H9 (cell line): ENCODE measurements around the gene SSR2. TPM values are rescaled to one million over a fixed set of nuclear protein-coding genes. Genes with fewer than 3 reads are reported as not detected.

Experiments used
- DNase-seq: peaks from one replicate; pipeline ENCODE4 v3.0.0-alpha.2; 2017
- H2AFZ ChIP-seq: one replicate; pipeline ENCODE4 v1.6.1; 2013; ENCODE audit warnings: mild to moderate bottlenecking, low read length, control low read depth, moderate library complexity
- H2AK5ac ChIP-seq: 2 replicates; pipeline ENCODE4 v1.6.1; 2013; ENCODE audit warnings: low read length, control low read depth, mixed read lengths; ENCODE audit not compliant: insufficient read length
- H2BK120ac ChIP-seq: one replicate; pipeline ENCODE4 v1.6.1; 2013; ENCODE audit warnings: low read depth, mild to moderate bottlenecking, low read length, control low read depth, inconsistent platforms; ENCODE audit not compliant: poor library complexity, severe bottlenecking
- H2BK12ac ChIP-seq: 2 replicates; pipeline ENCODE4 v1.6.1; 2013; ENCODE audit warnings: low read length, control low read depth, mixed read lengths, low read depth; ENCODE audit not compliant: insufficient read length
- H2BK15ac ChIP-seq: 2 replicates; pipeline ENCODE4 v1.6.1; 2013; ENCODE audit warnings: low read depth, low read length, control low read depth
- H2BK20ac ChIP-seq: one replicate; pipeline ENCODE4 v1.6.1; 2013; ENCODE audit warnings: low read depth, mild to moderate bottlenecking, low read length, control low read depth, inconsistent platforms; ENCODE audit not compliant: poor library complexity, severe bottlenecking
- H2BK5ac ChIP-seq: 2 replicates; pipeline ENCODE4 v1.6.1; 2013; ENCODE audit warnings: low read length, control low read depth, mixed read lengths; ENCODE audit not compliant: insufficient read length
- H3K14ac ChIP-seq: 2 replicates; pipeline ENCODE4 v1.6.1; 2013; ENCODE audit warnings: low read length, control low read depth; ENCODE audit not compliant: insufficient read depth
- H3K18ac ChIP-seq: 2 replicates; pipeline ENCODE4 v1.6.1; 2013; ENCODE audit warnings: low read depth, mild to moderate bottlenecking, mixed read lengths, low read length, control low read depth; ENCODE audit not compliant: insufficient read length
- H3K23ac ChIP-seq: 2 replicates; pipeline ENCODE4 v1.6.1; 2013; ENCODE audit warnings: low read length, control low read depth, mixed read lengths, low read depth; ENCODE audit not compliant: insufficient read length
- H3K23me2 ChIP-seq: 2 replicates; pipeline ENCODE4 v1.6.1; 2013; ENCODE audit warnings: low read depth, mild to moderate bottlenecking, mixed read lengths, low read length, control low read depth; ENCODE audit not compliant: insufficient read length, poor library complexity, severe bottlenecking
- H3K27ac ChIP-seq: 2 replicates; pipeline ENCODE4 v1.5.1; 2013; ENCODE audit warnings: low read length, control low read depth, mixed read lengths, low read depth; ENCODE audit not compliant: insufficient read length
- H3K27me3 ChIP-seq: 2 replicates; pipeline ENCODE4 v1.6.1; 2013; ENCODE audit warnings: low read length, control low read depth, inconsistent platforms; ENCODE audit not compliant: insufficient read depth
- H3K4ac ChIP-seq: 2 replicates; pipeline ENCODE4 v1.6.1; 2013; ENCODE audit warnings: low read depth, mild to moderate bottlenecking, control low read depth, inconsistent platforms, low read length, moderate library complexity
- H3K4me1 ChIP-seq: 2 replicates; pipeline ENCODE4 v1.6.1; 2013; ENCODE audit warnings: low read length, control low read depth, inconsistent platforms; ENCODE audit not compliant: insufficient read depth
- H3K4me2 ChIP-seq: 2 replicates; pipeline ENCODE4 v1.6.1; 2013; ENCODE audit warnings: low read length, control low read depth, mixed read lengths; ENCODE audit not compliant: insufficient read length, insufficient read depth
- H3K56ac ChIP-seq: 2 replicates; pipeline ENCODE4 v1.6.1; 2013; ENCODE audit warnings: low read depth, mild to moderate bottlenecking, mixed read lengths, low read length, control low read depth; ENCODE audit not compliant: insufficient read length
- H3K79me1 ChIP-seq: 2 replicates; pipeline ENCODE4 v1.6.1; 2013; ENCODE audit warnings: low read depth, mild to moderate bottlenecking, moderate library complexity, low read length, control low read depth, inconsistent platforms; ENCODE audit not compliant: insufficient read depth, poor library complexity, severe bottlenecking
- H3K79me2 ChIP-seq: 2 replicates; pipeline ENCODE4 v1.6.1; 2013; ENCODE audit warnings: low read length, control low read depth, inconsistent platforms; ENCODE audit not compliant: insufficient read depth
- H3K9ac ChIP-seq: 2 replicates; pipeline ENCODE4 v1.6.1; 2013; ENCODE audit warnings: low read length, control low read depth, mixed read lengths; ENCODE audit not compliant: insufficient read length; ENCODE audit errors: extremely low read depth
- H3K9me3 ChIP-seq: one replicate; pipeline ENCODE4 v1.6.1; 2013; ENCODE audit warnings: low read depth, low read length, inconsistent platforms; ENCODE audit not compliant: control insufficient read depth
- H3T11ph ChIP-seq: one replicate; pipeline ENCODE4 v1.6.1; 2013; ENCODE audit warnings: mild to moderate bottlenecking, low read length, control low read depth, inconsistent platforms
- H4K20me1 ChIP-seq: one replicate; pipeline ENCODE4 v1.6.1; 2013; ENCODE audit not compliant: control insufficient read depth, insufficient read length, insufficient read depth
- H4K5ac ChIP-seq: 2 replicates; pipeline ENCODE4 v1.6.1; 2013; ENCODE audit warnings: low read depth, mild to moderate bottlenecking, mixed read lengths, low read length, control low read depth; ENCODE audit not compliant: insufficient read length
- H4K8ac ChIP-seq: replicated peaks from 2 replicates; pipeline ENCODE4 v1.6.1; 2013; ENCODE audit warnings: low read length, control low read depth, mixed read lengths, low read depth; ENCODE audit not compliant: insufficient read length
- H4K91ac ChIP-seq: 2 replicates; pipeline ENCODE4 v1.6.1; 2013; ENCODE audit warnings: low read depth, mild to moderate bottlenecking, moderate library complexity, mixed read lengths, low read length, control low read depth; ENCODE audit not compliant: insufficient read length
- H3K27ac Mint-ChIP-seq, 3 experiments: 2 replicates in 2 of 3; 3 replicates in 1 of 3; pipeline ENCODE4 v1.8.0; 2020 to 2021; ENCODE audit warnings: mixed read lengths in 3 of 3, mild to moderate bottlenecking in 1 of 3, moderate library complexity in 1 of 3
- H3K27me3 Mint-ChIP-seq: 2 replicates; pipeline ENCODE4 v1.8.0; 2021; ENCODE audit warnings: low read depth, mild to moderate bottlenecking, moderate library complexity, mixed read lengths
- H3K36me3 Mint-ChIP-seq, 3 experiments: 2 replicates in 2 of 3; 3 replicates in 1 of 3; pipeline ENCODE4 v1.8.0; 2020 to 2021; ENCODE audit warnings: low read depth in 3 of 3, mixed read lengths in 3 of 3; ENCODE audit not compliant: insufficient read depth in 1 of 3
- H3K4me1 Mint-ChIP-seq, 2 experiments: 2 replicates each; pipeline ENCODE4 v1.8.0; 2020; ENCODE audit warnings: mixed read lengths in 2 of 2
- H3K4me3 Mint-ChIP-seq, 2 experiments: 2 replicates in 1 of 2; 3 replicates in 1 of 2; pipeline ENCODE4 v1.8.0; 2020 to 2021; ENCODE audit warnings: mild to moderate bottlenecking in 2 of 2, mixed read lengths in 2 of 2, moderate library complexity in 1 of 2
- H3K9me3 Mint-ChIP-seq, 2 experiments: 2 replicates in 1 of 2; 3 replicates in 1 of 2; pipeline ENCODE4 v1.8.0; 2020; ENCODE audit warnings: mild to moderate bottlenecking in 2 of 2, mixed read lengths in 2 of 2, moderate library complexity in 1 of 2
- WGBS: extraction: QIAGEN DNeasy Blood & Tissue Kit; methylation state at CpG from one replicate; pipeline ENCODE4 v1.1.7; 2013; ENCODE audit warnings: missing lambda C conversion rate, low lambda C conversion rate, mixed read lengths; ENCODE audit not compliant: insufficient read length; ENCODE audit errors: extremely low coverage; 5-methylcytosine and 5-hydroxymethylcytosine counted together
- total RNA-seq: library from RNA; stranded (reverse); gene quantifications from 2 replicates; pipeline ENCODE4 v1.2.1, GENCODE V29; 2021
- TF ChIP-seq, protein P1 (sequence below): fragments of 200-600 bp; sonication (generic); conservative IDR thresholded peaks from 3 replicates; pipeline ENCODE4 v1.8.0; 2021; ENCODE audit warnings: antibody characterized with exemption, mild to moderate bottlenecking

The SSR2 gene
- total RNA-seq, 1 experiment from 2014 or later, result 170 TPM

DNA sequence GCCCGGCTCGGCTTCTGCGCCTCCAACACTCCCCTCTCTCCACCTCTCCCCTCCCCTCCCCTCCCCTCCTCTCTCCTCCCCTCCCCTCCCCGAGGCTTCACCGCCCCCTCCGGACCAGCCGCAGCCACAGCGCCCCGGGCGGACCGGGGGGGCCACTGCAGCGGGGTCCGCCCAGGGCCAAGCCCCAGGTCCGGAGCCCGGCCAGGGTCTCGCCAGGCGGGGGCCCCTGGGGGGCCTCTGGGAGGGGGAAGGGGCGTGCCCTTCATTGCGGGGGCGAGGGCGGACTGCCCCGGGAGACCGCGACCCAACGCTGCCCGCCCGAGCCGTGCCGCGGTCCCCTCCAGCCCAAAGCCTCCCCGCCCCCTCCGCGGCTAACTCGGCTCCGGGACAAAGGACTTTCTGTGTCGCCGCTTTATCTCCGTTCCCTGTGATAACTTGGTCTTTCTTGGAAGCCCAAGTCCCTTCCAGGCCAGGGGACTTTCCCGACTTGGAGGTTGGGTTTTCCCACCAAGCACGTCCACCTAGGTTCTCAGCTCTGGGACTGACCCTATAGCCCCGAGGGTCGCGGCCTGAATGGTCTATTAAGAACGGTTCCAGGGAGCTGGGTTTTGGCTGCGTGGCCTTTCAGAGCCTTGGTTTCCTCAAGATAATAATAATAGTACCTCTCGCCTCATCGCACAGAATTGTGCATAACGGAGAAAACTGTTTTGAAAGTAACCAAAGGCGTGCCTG is 33.2 kb upstream of the SSR2 start, which contains the start of gene UBQLN4:
Gene UBQLN4 (minus strand): TSS at position 31 of the 732 bp plus-strand sequence. CDS start 97 bp downstream, outside the sequence.
- Histone ChIP-seq H2BK5ac (no peak within 1 kb of the TSS), H4K8ac (no peak within 1 kb of the TSS), H3K27ac (peak within 1 kb of the TSS; percentile 31), H3K79me2 (no peaks in the 10 kb centered on the region; the same call in 1 of the 2 replicates), H2AFZ (no peak within 1 kb of the TSS), H3K79me1 (peaks cover 4% of the 10 kb centered on the region), H3K18ac (peak within 1 kb of the TSS; percentile 88), H2BK15ac (no peak within 1 kb of the TSS), H4K91ac (peak within 1 kb of the TSS; percentile 25), H3K56ac (no peak within 1 kb of the TSS), H4K20me1 (no peaks in the 10 kb centered on the region), H3K14ac (peak within 1 kb of the TSS; percentile 91), H3K9me3 (no peaks in the 10 kb centered on the region), H2AK5ac (no peak within 1 kb of the TSS), H2BK12ac (no peak within 1 kb of the TSS), H3K4ac (no peak within 1 kb of the TSS; the same call in 1 of the 2 replicates), H2BK120ac (no peak within 1 kb of the TSS), H2BK20ac (no peak within 1 kb of the TSS), H3K23me2 (peaks cover 10% of the 10 kb centered on the region), H3K4me2 (peak within 1 kb of the TSS; percentile 73), H3K27me3 (no peaks in the 10 kb centered on the region), H3K4me1 (0 out of 2 replicates have a peak, but pooled peaks cover 2% of the 10 kb centered on the region), H3T11ph (no peak within 1 kb of the TSS), H4K5ac (peak within 1 kb of the TSS; percentile 6), H3K9ac (peak within 1 kb of the TSS; percentile 89), H3K23ac (no peak within 1 kb of the TSS)
- WGBS, result no CpG with 5 or more reads among the region's 49 CpGs
- TF ChIP-seq, protein P1, sequence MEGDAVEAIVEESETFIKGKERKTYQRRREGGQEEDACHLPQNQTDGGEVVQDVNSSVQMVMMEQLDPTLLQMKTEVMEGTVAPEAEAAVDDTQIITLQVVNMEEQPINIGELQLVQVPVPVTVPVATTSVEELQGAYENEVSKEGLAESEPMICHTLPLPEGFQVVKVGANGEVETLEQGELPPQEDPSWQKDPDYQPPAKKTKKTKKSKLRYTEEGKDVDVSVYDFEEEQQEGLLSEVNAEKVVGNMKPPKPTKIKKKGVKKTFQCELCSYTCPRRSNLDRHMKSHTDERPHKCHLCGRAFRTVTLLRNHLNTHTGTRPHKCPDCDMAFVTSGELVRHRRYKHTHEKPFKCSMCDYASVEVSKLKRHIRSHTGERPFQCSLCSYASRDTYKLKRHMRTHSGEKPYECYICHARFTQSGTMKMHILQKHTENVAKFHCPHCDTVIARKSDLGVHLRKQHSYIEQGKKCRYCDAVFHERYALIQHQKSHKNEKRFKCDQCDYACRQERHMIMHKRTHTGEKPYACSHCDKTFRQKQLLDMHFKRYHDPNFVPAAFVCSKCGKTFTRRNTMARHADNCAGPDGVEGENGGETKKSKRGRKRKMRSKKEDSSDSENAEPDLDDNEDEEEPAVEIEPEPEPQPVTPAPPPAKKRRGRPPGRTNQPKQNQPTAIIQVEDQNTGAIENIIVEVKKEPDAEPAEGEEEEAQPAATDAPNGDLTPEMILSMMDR, result peak; percentile 47
- peaks cover 18 to 20% of the 10 kb centered on the region in 2 experiments for H3K4me1 Mint-ChIP-seq
- peak within 1 kb of the TSS; percentile 90 to 98 for H3K4me3 Mint-ChIP-seq
- peak within 1 kb of the TSS; percentile 97 to 98 (median 98) for H3K27ac Mint-ChIP-seq
- H3K36me3 Mint-ChIP-seq, result peaks cover 24 to 49% (median 43%) of the 10 kb centered on the region in 3 experiments
- H3K9me3 Mint-ChIP-seq, result no peaks in the 10 kb centered on the region
- DNase-seq, result peak; percentile 90
- no peaks in the 10 kb centered on the region for H3K27me3 Mint-ChIP-seq
